ENCODE data around the gene ARID5A. TPM values are rescaled to one million over a fixed set of nuclear protein-coding genes. Genes with fewer than 3 reads are reported as not detected.

Gene ARID5A
- total RNA-seq, 1 donor from 2014 or later: 16.4 TPM

DNA sequence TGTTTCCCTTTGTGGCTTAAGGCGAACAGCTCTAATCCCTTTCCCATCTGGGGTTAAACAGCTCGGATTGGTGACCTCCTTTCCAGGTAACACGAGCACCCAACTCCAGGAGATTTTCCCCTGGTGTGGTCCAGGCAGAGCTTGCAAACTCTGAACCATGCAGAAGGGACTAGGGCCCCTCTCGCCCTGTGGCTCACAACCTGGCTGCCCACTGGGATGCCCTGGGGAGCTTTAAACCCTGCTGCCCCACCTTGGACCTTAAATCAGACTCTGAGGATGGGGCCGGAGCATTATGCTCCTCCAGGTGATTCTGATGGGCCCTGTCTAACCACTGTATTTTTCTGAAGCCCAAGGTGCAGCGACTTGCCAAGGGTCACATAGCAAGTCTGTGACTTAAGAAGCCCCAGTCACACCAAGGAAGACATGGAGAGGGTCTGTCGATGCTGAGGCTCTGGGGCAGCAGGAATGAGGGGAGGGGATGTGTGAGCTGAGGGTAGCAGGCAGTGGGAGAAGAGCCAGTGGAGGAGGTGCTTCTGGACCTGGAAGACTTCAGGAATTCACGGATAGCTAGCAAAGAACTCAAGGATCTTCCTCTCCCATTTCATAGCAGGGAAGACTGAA is 5.9 kb downstream of the ARID5A start:
- Mint-ChIP-seq H3K9me3 (ENCODE audit: unreplicated experiment) (no peaks in the 10 kb centered on the region), H3K36me3 (ENCODE audit: low read depth, unreplicated experiment) (peaks cover 24% of the 10 kb centered on the region), H3K27me3 (ENCODE audit: unreplicated experiment) (peaks cover 9% of the 10 kb centered on the region), H3K4me1 (ENCODE audit: unreplicated experiment) (peaks cover 18% of the 10 kb centered on the region), H3K27ac (ENCODE audit: unreplicated experiment) (no peak overlapping the region), H3K4me3 (ENCODE audit: unreplicated experiment) (no peak overlapping the region)
- DNase-seq (ENCODE audit: low spot score): no peak
- TF ChIP-seq, protein P1, sequence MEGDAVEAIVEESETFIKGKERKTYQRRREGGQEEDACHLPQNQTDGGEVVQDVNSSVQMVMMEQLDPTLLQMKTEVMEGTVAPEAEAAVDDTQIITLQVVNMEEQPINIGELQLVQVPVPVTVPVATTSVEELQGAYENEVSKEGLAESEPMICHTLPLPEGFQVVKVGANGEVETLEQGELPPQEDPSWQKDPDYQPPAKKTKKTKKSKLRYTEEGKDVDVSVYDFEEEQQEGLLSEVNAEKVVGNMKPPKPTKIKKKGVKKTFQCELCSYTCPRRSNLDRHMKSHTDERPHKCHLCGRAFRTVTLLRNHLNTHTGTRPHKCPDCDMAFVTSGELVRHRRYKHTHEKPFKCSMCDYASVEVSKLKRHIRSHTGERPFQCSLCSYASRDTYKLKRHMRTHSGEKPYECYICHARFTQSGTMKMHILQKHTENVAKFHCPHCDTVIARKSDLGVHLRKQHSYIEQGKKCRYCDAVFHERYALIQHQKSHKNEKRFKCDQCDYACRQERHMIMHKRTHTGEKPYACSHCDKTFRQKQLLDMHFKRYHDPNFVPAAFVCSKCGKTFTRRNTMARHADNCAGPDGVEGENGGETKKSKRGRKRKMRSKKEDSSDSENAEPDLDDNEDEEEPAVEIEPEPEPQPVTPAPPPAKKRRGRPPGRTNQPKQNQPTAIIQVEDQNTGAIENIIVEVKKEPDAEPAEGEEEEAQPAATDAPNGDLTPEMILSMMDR (IDR thresholded peaks at IDR 0.05; ENCODE audit: unreplicated experiment): no peak

GRCh38 chr2:96546321-96546720 is 9.8 kb downstream of the ARID5A start:
- no peak overlapping the region for H3K4me3 Mint-ChIP-seq (ENCODE audit: unreplicated experiment)
- H3K27ac Mint-ChIP-seq (ENCODE audit: unreplicated experiment): no peak overlapping the region
- no peaks in the 10 kb centered on the region for H3K4me1 Mint-ChIP-seq (ENCODE audit: unreplicated experiment)
- H3K36me3 Mint-ChIP-seq (ENCODE audit: low read depth, unreplicated experiment): peaks cover 19% of the 10 kb centered on the region
- no peaks in the 10 kb centered on the region for H3K9me3 Mint-ChIP-seq (ENCODE audit: unreplicated experiment)
- no peak for DNase-seq (ENCODE audit: low spot score)
- peaks cover 4% of the 10 kb centered on the region for H3K27me3 Mint-ChIP-seq (ENCODE audit: unreplicated experiment)
- TF ChIP-seq, protein P1 (IDR thresholded peaks at IDR 0.05; ENCODE audit: unreplicated experiment): no peak

DNA sequence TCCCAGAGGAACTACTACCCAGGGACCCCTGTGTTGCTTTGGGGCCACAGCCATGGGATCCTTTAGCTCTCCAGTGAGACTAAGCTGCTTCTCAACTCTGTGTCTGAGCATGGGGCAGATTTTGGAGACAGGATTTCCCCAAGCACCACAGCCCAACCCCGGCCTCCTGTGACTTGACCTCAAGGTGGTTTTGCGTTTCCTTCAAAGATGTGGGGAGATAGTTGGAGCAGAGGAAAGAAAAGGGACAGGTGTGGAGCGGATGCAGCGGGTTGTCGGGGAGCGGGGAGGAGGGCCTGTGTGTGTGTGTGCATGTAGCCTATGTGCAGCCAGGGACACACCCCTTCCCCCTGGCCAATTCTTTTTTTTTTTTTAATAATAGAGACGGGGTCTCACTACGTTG is 10.2 kb downstream of the ARID5A start:
- no peaks in the 10 kb centered on the region for H3K9me3 Mint-ChIP-seq (ENCODE audit: unreplicated experiment)
- H3K4me3 Mint-ChIP-seq (ENCODE audit: unreplicated experiment): no peak overlapping the region
- H3K4me1 Mint-ChIP-seq (ENCODE audit: unreplicated experiment): no peaks in the 10 kb centered on the region
- DNase-seq (ENCODE audit: low spot score): no peak
- H3K27me3 Mint-ChIP-seq (ENCODE audit: unreplicated experiment): peaks cover 4% of the 10 kb centered on the region
- H3K27ac Mint-ChIP-seq (ENCODE audit: unreplicated experiment): no peak overlapping the region
- peaks cover 19% of the 10 kb centered on the region for H3K36me3 Mint-ChIP-seq (ENCODE audit: low read depth, unreplicated experiment)
- TF ChIP-seq, protein P1 (IDR thresholded peaks at IDR 0.05; ENCODE audit: unreplicated experiment): no peak

DNA sequence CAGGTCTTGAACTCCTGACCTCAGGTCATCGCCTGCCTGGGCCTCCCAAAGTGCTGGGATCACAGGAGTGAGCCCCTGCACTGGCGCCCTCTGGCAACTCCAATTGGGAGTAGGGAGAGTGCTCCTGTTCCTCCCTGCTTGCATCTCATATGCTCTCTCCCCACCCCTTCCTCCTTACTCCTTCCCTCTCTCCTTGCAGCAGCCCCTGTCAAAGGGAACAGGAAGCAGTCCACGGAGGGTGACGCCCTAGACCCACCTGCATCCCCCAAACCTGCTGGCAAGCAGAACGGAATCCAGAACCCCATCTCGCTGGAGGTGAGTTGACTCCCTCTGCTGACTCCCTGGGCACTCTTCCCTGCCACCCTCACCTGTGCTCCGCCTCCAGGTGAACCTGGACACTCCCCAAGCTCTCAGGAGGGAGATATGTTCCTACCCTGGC is 10.7 kb downstream of the ARID5A start:
- Mint-ChIP-seq H3K4me3 (ENCODE audit: unreplicated experiment) (no peak overlapping the region), H3K36me3 (ENCODE audit: low read depth, unreplicated experiment) (peaks cover 19% of the 10 kb centered on the region), H3K9me3 (ENCODE audit: unreplicated experiment) (no peaks in the 10 kb centered on the region), H3K27me3 (ENCODE audit: unreplicated experiment) (peaks cover 4% of the 10 kb centered on the region), H3K27ac (ENCODE audit: unreplicated experiment) (no peak overlapping the region), H3K4me1 (ENCODE audit: unreplicated experiment) (no peaks in the 10 kb centered on the region)
- TF ChIP-seq, protein P1 (IDR thresholded peaks at IDR 0.05; ENCODE audit: unreplicated experiment): no peak
- DNase-seq (ENCODE audit: low spot score): no peak

GRCh38 chr2:96547731-96548171 is 11.2 kb downstream of the ARID5A start:
- TF ChIP-seq, protein P1 (IDR thresholded peaks at IDR 0.05; ENCODE audit: unreplicated experiment): no peak
- Mint-ChIP-seq H3K27me3 (ENCODE audit: unreplicated experiment) (peaks cover 4% of the 10 kb centered on the region), H3K36me3 (ENCODE audit: low read depth, unreplicated experiment) (peaks cover 19% of the 10 kb centered on the region), H3K4me1 (ENCODE audit: unreplicated experiment) (no peaks in the 10 kb centered on the region), H3K27ac (ENCODE audit: unreplicated experiment) (no peak overlapping the region), H3K9me3 (ENCODE audit: unreplicated experiment) (no peaks in the 10 kb centered on the region), H3K4me3 (ENCODE audit: unreplicated experiment) (no peak overlapping the region)
- no peak for DNase-seq (ENCODE audit: low spot score)
